ENCODE measurements around the gene RPS27A.
"Not testable (repeated sequence)": the region's sequence is repeated elsewhere in the genome, so short reads cannot be mapped to it uniquely, and the experiment has no call there.

RPS27A gene

GRCh38 chr2:55232084-55232862 lies at the start of gene RPS27A, which contains the start of gene CLHC1:
TSS of gene RPS27A (plus strand) at chr2:55232688. CDS start at chr2:55232825, 137 bp downstream.
TSS of gene CLHC1 (minus strand) at chr2:55232293. CDS start at chr2:55222411, 9,882 bp downstream.
- peak; percentile 94 for DNase-seq

- DNase-seq, result not testable (repeated sequence)
These were observed 45.7 kb upstream of the RPS27A start for GRCh38 chr2:55186837-55187236.

- DNase-seq, result not testable (repeated sequence)
These were observed 40.6 kb upstream of the RPS27A start for GRCh38 chr2:55191888-55192287.

GRCh38 chr2:55196526-55196925 lies 36.0 kb upstream of the RPS27A start:
- DNase-seq, result no peak

GRCh38 chr2:55200416-55200815 lies 32.1 kb upstream of the RPS27A start:
- DNase-seq, result no peak

GRCh38 chr2:55204536-55204935 lies 28.0 kb upstream of the RPS27A start:
- DNase-seq, result no peak

- DNase-seq, result no peak
These were observed 27.5 kb upstream of the RPS27A start for GRCh38 chr2:55204950-55205349.

GRCh38 chr2:55213822-55214221 lies 18.7 kb upstream of the RPS27A start:
- DNase-seq, result no peak

- DNase-seq, result no peak
These were observed 8.3 kb upstream of the RPS27A start for GRCh38 chr2:55223958-55224760.

GRCh38 chr2:55224761-55225261 lies 7.7 kb upstream of the RPS27A start:
- no peak for DNase-seq

- DNase-seq, result no peak
These were observed 6.9 kb upstream of the RPS27A start for GRCh38 chr2:55225481-55226020.

GRCh38 chr2:55227437-55228225 lies 4.9 kb upstream of the RPS27A start:
- DNase-seq, result not testable (repeated sequence)

- DNase-seq, result no peak
These were observed 4.3 kb upstream of the RPS27A start for GRCh38 chr2:55228226-55228563.

- no peak for DNase-seq
These were observed 3.3 kb upstream of the RPS27A start for GRCh38 chr2:55229221-55229620.

GRCh38 chr2:55230551-55230950 lies 1.9 kb upstream of the RPS27A start:
- DNase-seq, result no peak

- DNase-seq, result peak; percentile 22
These were observed 873 bp upstream of the RPS27A start for GRCh38 chr2:55231546-55232083.

- DNase-seq, result peak; percentile 21
These were observed 572 bp downstream of the RPS27A start for GRCh38 chr2:55232863-55233657.

GRCh38 chr2:55233658-55233940 lies 1.1 kb downstream of the RPS27A start:
- DNase-seq, result no peak

- DNase-seq, result no peak
These were observed 3.4 kb downstream of the RPS27A start for GRCh38 chr2:55235724-55236538.

- DNase-seq, result no peak
These were observed 4.6 kb downstream of the RPS27A start for GRCh38 chr2:55236992-55237543.

Data from fibroblast of skin of right biceps (primary cell).